PC-3 (cell line): ENCODE results near the gene MPP2. TPM values are rescaled to one million over a fixed set of nuclear protein-coding genes. Genes with fewer than 3 reads are reported as not detected.

Experiments
- ATAC-seq: fragments of 200-7000 bp; cut with Tn5 transposase; 2 replicates; pipeline ENCODE4 v1.9.1; 2020; ENCODE audit warnings: mild to moderate bottlenecking, moderate library complexity
- BruUV-seq: library from RNA; stranded (reverse); fragments of 400-500 nt; replicated peaks from 2 replicates; lab custom pipeline; 2021; lab: Mats Ljungman, UMichigan
- CTCF ChIA-PET: fragments of 300-600 bp; sonication (Branson Sonifier 250); formaldehyde crosslinking; loops from one replicate; lab custom pipeline; 2022; ENCODE audit warnings: antibody characterized with exemption; lab: Charles Lee
- POLR2A ChIA-PET: fragments of 300-600 bp; sonication (Branson Sonifier 250); formaldehyde crosslinking; loops from one replicate; lab custom pipeline; 2022; ENCODE audit warnings: antibody characterized with exemption; ENCODE audit not compliant: unreplicated experiment; lab: Charles Lee
- DNase-seq: peaks from one replicate; pipeline ENCODE4 v3.0.0-alpha.2; 2015
- H2AFZ ChIP-seq: fragments of 300-600 bp; sonication (generic); 2 replicates; pipeline ENCODE4 v1.6.0; 2016; ENCODE audit warnings: antibody characterized with exemption, low read length
- H3F3A ChIP-seq: fragments of 300-600 bp; sonication (generic); one replicate; pipeline ENCODE4 v1.6.0; 2017; ENCODE audit warnings: antibody characterized with exemption, low read length, control low read depth, mild to moderate bottlenecking; ENCODE audit not compliant: unreplicated experiment
- H3K27ac ChIP-seq: fragments of 300-600 bp; sonication (generic); 2 replicates; pipeline ENCODE4 v1.5.1; 2016; ENCODE audit warnings: mild to moderate bottlenecking, low read length
- H3K27me3 ChIP-seq: fragments of 300-600 bp; sonication (generic); 2 replicates; pipeline ENCODE4 v1.6.1; 2016; ENCODE audit warnings: low read length, mixed read lengths
- H3K36me3 ChIP-seq: fragments of 300-600 bp; sonication (generic); 2 replicates; pipeline ENCODE4 v1.6.1; 2016; ENCODE audit warnings: low read depth, mixed run types, low read length, mixed read lengths
- H3K4me1 ChIP-seq: fragments of 300-600 bp; sonication (generic); 2 replicates; pipeline ENCODE4 v1.5.1; 2016; ENCODE audit warnings: low read length; ENCODE audit not compliant: insufficient read depth
- H3K4me2 ChIP-seq: fragments of 300-600 bp; sonication (generic); 2 replicates; pipeline ENCODE4 v1.6.0; 2016; ENCODE audit warnings: low read length
- H3K4me3 ChIP-seq: fragments of 300-600 bp; sonication (generic); 2 replicates; pipeline ENCODE4 v1.5.1; 2016; ENCODE audit warnings: mild to moderate bottlenecking, low read length, mixed read lengths
- H3K79me2 ChIP-seq: fragments of 300-600 bp; sonication (generic); 2 replicates; pipeline ENCODE4 v1.6.1; 2017; ENCODE audit warnings: low read length, mixed read lengths
- H3K9ac ChIP-seq: fragments of 300-600 bp; sonication (generic); 2 replicates; pipeline ENCODE4 v1.6.0; 2016; ENCODE audit warnings: mild to moderate bottlenecking, low read length
- H3K9me2 ChIP-seq: fragments of 300-600 bp; sonication (generic); replicated peaks from 2 replicates; pipeline ENCODE4 v1.6.1; 2016; ENCODE audit warnings: mixed run types, low read length, mixed read lengths
- H3K9me3 ChIP-seq: fragments of 300-600 bp; sonication (generic); 2 replicates; pipeline ENCODE4 v1.6.1; 2016; ENCODE audit warnings: low read length, mixed read lengths
- H4K20me1 ChIP-seq: fragments of 300-600 bp; sonication (generic); 2 replicates; pipeline ENCODE4 v1.6.1; 2016; ENCODE audit warnings: low read length, mixed read lengths
- EZH2 ChIP-seq: fragments of 300-600 bp; sonication (generic); IDR thresholded peaks from one replicate; pipeline ENCODE4 v1.6.1; 2017; ENCODE audit warnings: antibody characterized with exemption, mild to moderate bottlenecking, low read length; ENCODE audit not compliant: unreplicated experiment
- EZH2phosphoT487 ChIP-seq: fragments of 300-600 bp; sonication (generic); IDR thresholded peaks from 2 replicates; pipeline ENCODE4 v1.6.1; 2018; ENCODE audit warnings: mild to moderate bottlenecking, antibody characterized with exemption, low read length, borderline replicate concordance
- intact Hi-C: fragments of 100-400 bp; cut with micrococcal nuclease; formaldehyde crosslinking; loops from 2 replicates; pipeline ENCODE4 v1.9.0; 2023
- total RNA-seq: library from RNA; depleted of rRNA; stranded (reverse); fragments of >200 nt; gene quantifications from 2 replicates; pipeline ENCODE4 v1.2.3, GENCODE V29; 2014
- TF ChIP-seq, protein P1 (sequence below): fragments of 300-600 bp; sonication (generic); conservative IDR thresholded peaks from 2 replicates; pipeline ENCODE4 v1.5.1; 2017; ENCODE audit warnings: antibody characterized with exemption, low read depth, mild to moderate bottlenecking, low read length

MPP2 gene
- total RNA-seq, 1 experiment from 2014 or later, result 8.2 TPM

DNA sequence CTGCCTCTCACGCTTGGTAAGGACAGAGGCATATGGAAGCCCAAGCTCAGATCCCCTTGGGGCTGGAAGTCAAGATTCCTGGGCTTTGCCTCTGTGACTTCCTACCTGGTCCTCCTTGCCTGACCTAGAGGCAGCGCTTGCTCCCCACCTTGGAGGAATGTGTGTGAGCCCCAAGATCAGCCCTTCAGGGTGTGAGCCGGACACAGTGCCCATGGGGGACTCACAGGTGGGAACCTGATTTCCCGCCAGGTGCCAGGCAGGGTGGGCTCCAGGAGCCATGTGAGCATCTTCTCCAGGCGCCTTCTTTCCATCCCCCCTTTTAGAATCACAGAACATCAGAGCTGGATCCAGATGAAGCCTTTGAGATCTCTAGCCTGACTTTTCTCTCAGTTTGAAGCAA lies 50.2 kb downstream of the MPP2 start:
- DNase-seq (no peak), ATAC-seq (no peak)
- ChIA-PET CTCF (no interaction called here), POLR2A (no interaction called here)
- Histone ChIP-seq H3K9me2 (no peaks in the 10 kb centered on the region), H3K4me1 (no peaks in the 10 kb centered on the region), H3K79me2 (no peaks in the 10 kb centered on the region), H3K27me3 (peaks cover 55% of the 10 kb centered on the region), H3K4me3 (no peak overlapping the region), H2AFZ (no peak overlapping the region), H4K20me1 (no peaks in the 10 kb centered on the region), H3K9ac (no peak overlapping the region), H3K27ac (no peak overlapping the region), H3F3A (no peaks in the 10 kb centered on the region), H3K4me2 (no peak overlapping the region), H3K36me3 (no peaks in the 10 kb centered on the region), H3K9me3 (no peaks in the 10 kb centered on the region)
- BruUV-seq, result no TSS peak
- intact Hi-C loops, result no loop called here
- TF ChIP-seq, protein P1, sequence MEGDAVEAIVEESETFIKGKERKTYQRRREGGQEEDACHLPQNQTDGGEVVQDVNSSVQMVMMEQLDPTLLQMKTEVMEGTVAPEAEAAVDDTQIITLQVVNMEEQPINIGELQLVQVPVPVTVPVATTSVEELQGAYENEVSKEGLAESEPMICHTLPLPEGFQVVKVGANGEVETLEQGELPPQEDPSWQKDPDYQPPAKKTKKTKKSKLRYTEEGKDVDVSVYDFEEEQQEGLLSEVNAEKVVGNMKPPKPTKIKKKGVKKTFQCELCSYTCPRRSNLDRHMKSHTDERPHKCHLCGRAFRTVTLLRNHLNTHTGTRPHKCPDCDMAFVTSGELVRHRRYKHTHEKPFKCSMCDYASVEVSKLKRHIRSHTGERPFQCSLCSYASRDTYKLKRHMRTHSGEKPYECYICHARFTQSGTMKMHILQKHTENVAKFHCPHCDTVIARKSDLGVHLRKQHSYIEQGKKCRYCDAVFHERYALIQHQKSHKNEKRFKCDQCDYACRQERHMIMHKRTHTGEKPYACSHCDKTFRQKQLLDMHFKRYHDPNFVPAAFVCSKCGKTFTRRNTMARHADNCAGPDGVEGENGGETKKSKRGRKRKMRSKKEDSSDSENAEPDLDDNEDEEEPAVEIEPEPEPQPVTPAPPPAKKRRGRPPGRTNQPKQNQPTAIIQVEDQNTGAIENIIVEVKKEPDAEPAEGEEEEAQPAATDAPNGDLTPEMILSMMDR, result no peak

DNA sequence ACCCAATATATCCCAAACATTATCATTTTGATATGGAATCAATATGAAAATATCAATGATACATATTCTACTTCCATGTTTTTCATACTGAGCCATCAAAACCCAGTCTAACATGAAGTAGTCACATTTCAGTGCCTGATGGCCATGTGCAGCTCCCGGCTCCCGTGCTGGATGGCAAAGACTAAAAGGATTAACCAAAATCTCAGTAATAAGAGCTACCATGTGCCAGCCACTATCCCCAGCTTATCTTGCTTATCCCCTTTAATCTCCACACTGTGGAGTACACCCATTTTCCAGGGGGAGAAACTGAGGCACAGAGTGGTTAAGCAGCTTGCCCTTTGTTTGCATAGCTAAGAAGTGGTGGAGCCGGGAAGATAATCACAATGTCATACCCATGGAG lies 51.2 kb downstream of the MPP2 start:
- H3K79me2 ChIP-seq, result no peaks in the 10 kb centered on the region
- peaks cover 58% of the 10 kb centered on the region for H3K27me3 ChIP-seq
- no peaks in the 10 kb centered on the region for H3F3A ChIP-seq
- no peak overlapping the region for H3K4me2 ChIP-seq
- H3K27ac ChIP-seq, result no peak overlapping the region
- TF ChIP-seq EZH2phosphoT487 (no peak), EZH2 (no peak)
- TF ChIP-seq, protein P1, result no peak
- H3K9me2 ChIP-seq, result no peaks in the 10 kb centered on the region
- BruUV-seq, result no TSS peak
- H2AFZ ChIP-seq, result no peak overlapping the region
- no peaks in the 10 kb centered on the region for H3K36me3 ChIP-seq
- H3K9me3 ChIP-seq, result no peaks in the 10 kb centered on the region
- no peak overlapping the region for H3K9ac ChIP-seq
- intact Hi-C loops, result no loop called here
- no peak for ATAC-seq
- no peak overlapping the region for H3K4me3 ChIP-seq
- CTCF ChIA-PET, result no interaction called here
- DNase-seq, result no peak
- H3K4me1 ChIP-seq, result no peaks in the 10 kb centered on the region
- H4K20me1 ChIP-seq, result no peaks in the 10 kb centered on the region
- POLR2A ChIA-PET, result no interaction called here

DNA sequence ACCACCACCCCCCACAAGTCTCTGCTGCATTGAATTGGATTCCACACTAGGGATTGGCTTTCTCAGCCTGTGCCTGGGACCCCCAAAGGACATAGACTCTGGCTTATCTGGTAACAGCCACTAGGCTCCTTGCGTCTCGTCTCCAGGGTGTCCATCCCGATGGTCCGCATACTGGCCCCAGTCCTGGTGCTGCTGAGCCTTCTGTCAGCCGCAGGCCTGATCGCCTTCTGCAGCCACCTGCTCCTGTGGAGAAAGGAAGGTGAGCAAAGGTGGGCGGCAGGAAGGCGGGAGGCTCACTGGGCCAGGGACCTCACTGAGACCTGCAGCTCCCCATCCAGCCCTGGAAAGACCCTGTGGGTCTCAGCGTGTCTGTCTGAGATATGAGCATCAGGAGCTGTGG lies 52.3 kb downstream of the MPP2 start:
- intact Hi-C loops, result no loop called here

More for the DNA sequence above, 52.3 kb downstream of the MPP2 start:
- H3K79me2 ChIP-seq, result no peaks in the 10 kb centered on the region
- no peak overlapping the region for H3K4me3 ChIP-seq
- CTCF ChIA-PET, result no interaction called here
- no peak overlapping the region for H2AFZ ChIP-seq
- no peak overlapping the region for H3K9ac ChIP-seq
- no peaks in the 10 kb centered on the region for H3K9me2 ChIP-seq
- H3K36me3 ChIP-seq, result no peaks in the 10 kb centered on the region
- no peak overlapping the region for H3K4me2 ChIP-seq
- H3K9me3 ChIP-seq, result no peaks in the 10 kb centered on the region
- H3K4me1 ChIP-seq, result no peaks in the 10 kb centered on the region
- no peak for TF ChIP-seq EZH2phosphoT487
- H3K27ac ChIP-seq, result no peak overlapping the region
- POLR2A ChIA-PET, result no interaction called here
- ATAC-seq, result no peak
- H3F3A ChIP-seq, result no peaks in the 10 kb centered on the region
- H3K27me3 ChIP-seq, result peaks cover 59% of the 10 kb centered on the region
- no peak for DNase-seq
- no TSS peak for BruUV-seq
- no peaks in the 10 kb centered on the region for H4K20me1 ChIP-seq
